ENCODE data around the gene NR0B2. TPM values are rescaled to one million over a fixed set of nuclear protein-coding genes. Genes with fewer than 3 reads are reported as not detected.

NR0B2 gene
- total RNA-seq, 1 donor from 2014 or later = not detected

DNA sequence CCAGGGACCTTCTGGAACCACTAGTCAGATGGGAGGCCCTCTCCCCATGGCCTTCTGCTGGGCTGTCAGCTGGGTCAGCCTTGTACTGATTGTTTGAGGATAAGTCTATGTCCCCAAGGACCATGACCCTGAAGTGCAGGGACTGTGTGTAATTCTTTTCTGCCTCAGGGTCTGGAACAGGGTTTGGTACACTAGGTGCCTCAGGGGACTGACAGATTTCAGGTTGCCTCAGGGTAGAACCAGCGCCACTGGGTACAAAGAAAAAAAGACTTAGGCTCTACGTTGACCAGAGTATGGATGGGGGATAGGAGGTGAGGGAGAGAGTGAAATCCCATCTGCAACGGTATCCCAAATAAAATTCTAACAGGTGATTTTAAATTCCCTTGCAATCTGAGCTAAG is 43.5 kb upstream of the NR0B2 start:
- Histone ChIP-seq H3K4me3 (ENCODE audit: insufficient read depth, low read depth, low read length) (no peak overlapping the region), H2AFZ (ENCODE audit: low read depth, low read length) (no peak overlapping the region), H3K4me2 (ENCODE audit: low read length) (no peak overlapping the region), H3K9me3 (ENCODE audit: insufficient read depth, low read depth, low read length) (no peaks in the 10 kb centered on the region), H3K79me2 (ENCODE audit: insufficient read depth, low read length) (no peaks in the 10 kb centered on the region), H3K27me3 (ENCODE audit: insufficient read depth, low read length) (peaks cover 26% of the 10 kb centered on the region), H3K4me1 (ENCODE audit: insufficient read depth, low read length) (peaks cover 5% of the 10 kb centered on the region), H4K20me1 (ENCODE audit: insufficient read depth, low read length) (no peaks in the 10 kb centered on the region), H3K27ac (ENCODE audit: low read depth, low read length) (no peak overlapping the region), H3K36me3 (ENCODE audit: insufficient read depth, low read length) (no peaks in the 10 kb centered on the region), H3K9ac (ENCODE audit: low read length) (no peak overlapping the region)
- Mint-ChIP-seq H3K4me3 (ENCODE audit: unreplicated experiment) (no peak overlapping the region), H3K4me1 (ENCODE audit: low read depth, unreplicated experiment) (no peaks in the 10 kb centered on the region), H3K27me3 (ENCODE audit: low read depth, unreplicated experiment) (peaks cover 20% of the 10 kb centered on the region), H3K9me3 (ENCODE audit: unreplicated experiment) (peaks cover 5% of the 10 kb centered on the region), H3K27ac (ENCODE audit: unreplicated experiment) (no peak overlapping the region), H3K36me3 (ENCODE audit: low read depth, unreplicated experiment) (peaks cover 11% of the 10 kb centered on the region)
- no peak for FAIRE-seq
- TF ChIP-seq EZH2 (IDR thresholded peaks at IDR 0.05; ENCODE audit: insufficient read depth, low read length) = no peak
- TF ChIP-seq, protein P1, sequence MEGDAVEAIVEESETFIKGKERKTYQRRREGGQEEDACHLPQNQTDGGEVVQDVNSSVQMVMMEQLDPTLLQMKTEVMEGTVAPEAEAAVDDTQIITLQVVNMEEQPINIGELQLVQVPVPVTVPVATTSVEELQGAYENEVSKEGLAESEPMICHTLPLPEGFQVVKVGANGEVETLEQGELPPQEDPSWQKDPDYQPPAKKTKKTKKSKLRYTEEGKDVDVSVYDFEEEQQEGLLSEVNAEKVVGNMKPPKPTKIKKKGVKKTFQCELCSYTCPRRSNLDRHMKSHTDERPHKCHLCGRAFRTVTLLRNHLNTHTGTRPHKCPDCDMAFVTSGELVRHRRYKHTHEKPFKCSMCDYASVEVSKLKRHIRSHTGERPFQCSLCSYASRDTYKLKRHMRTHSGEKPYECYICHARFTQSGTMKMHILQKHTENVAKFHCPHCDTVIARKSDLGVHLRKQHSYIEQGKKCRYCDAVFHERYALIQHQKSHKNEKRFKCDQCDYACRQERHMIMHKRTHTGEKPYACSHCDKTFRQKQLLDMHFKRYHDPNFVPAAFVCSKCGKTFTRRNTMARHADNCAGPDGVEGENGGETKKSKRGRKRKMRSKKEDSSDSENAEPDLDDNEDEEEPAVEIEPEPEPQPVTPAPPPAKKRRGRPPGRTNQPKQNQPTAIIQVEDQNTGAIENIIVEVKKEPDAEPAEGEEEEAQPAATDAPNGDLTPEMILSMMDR (IDR thresholded peaks at IDR 0.05; ENCODE audit: insufficient read depth, low read depth, low read length) = no peak
- no peak for DNase-seq (ENCODE audit: low read depth)

DNA sequence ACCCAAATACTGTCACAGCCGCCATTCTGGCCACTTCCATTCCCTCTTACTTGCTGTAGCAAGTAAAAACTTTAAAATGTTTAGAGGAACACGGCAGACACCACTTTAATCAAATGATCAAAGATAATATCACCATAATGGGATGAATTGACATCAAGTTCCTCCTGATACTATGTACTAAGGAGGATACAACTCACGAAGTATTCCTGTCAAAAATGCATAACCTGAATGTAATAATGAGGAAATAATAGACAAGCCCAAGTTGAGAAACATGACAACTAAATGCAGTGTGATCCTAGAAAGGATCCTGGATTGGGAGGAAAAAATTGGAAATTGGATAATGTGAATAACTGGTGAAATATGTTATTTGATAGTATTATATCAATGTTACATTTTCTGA is 42.5 kb upstream of the NR0B2 start:
- DNase-seq (ENCODE audit: low read depth) (no peak), FAIRE-seq (no peak)
- Mint-ChIP-seq H3K36me3 (ENCODE audit: low read depth, unreplicated experiment) (peaks cover 13% of the 10 kb centered on the region), H3K27ac (ENCODE audit: unreplicated experiment) (no peak overlapping the region), H3K4me3 (ENCODE audit: unreplicated experiment) (no peak overlapping the region), H3K9me3 (ENCODE audit: unreplicated experiment) (peaks cover 5% of the 10 kb centered on the region), H3K4me1 (ENCODE audit: low read depth, unreplicated experiment) (no peaks in the 10 kb centered on the region), H3K27me3 (ENCODE audit: low read depth, unreplicated experiment) (peaks cover 20% of the 10 kb centered on the region)
- Histone ChIP-seq H3K9ac (ENCODE audit: low read length) (no peak overlapping the region), H3K27me3 (ENCODE audit: insufficient read depth, low read length) (peaks cover 26% of the 10 kb centered on the region), H3K36me3 (ENCODE audit: insufficient read depth, low read length) (no peaks in the 10 kb centered on the region), H2AFZ (ENCODE audit: low read depth, low read length) (no peak overlapping the region), H3K27ac (ENCODE audit: low read depth, low read length) (no peak overlapping the region), H3K79me2 (ENCODE audit: insufficient read depth, low read length) (no peaks in the 10 kb centered on the region), H3K4me2 (ENCODE audit: low read length) (no peak overlapping the region), H4K20me1 (ENCODE audit: insufficient read depth, low read length) (no peaks in the 10 kb centered on the region), H3K9me3 (ENCODE audit: insufficient read depth, low read depth, low read length) (no peaks in the 10 kb centered on the region), H3K4me1 (ENCODE audit: insufficient read depth, low read length) (no peaks in the 10 kb centered on the region), H3K4me3 (ENCODE audit: insufficient read depth, low read depth, low read length) (no peak overlapping the region)
- no peak for TF ChIP-seq EZH2 (IDR thresholded peaks at IDR 0.05; ENCODE audit: insufficient read depth, low read length)
- TF ChIP-seq, protein P1 (IDR thresholded peaks at IDR 0.05; ENCODE audit: insufficient read depth, low read depth, low read length) = no peak

DNA sequence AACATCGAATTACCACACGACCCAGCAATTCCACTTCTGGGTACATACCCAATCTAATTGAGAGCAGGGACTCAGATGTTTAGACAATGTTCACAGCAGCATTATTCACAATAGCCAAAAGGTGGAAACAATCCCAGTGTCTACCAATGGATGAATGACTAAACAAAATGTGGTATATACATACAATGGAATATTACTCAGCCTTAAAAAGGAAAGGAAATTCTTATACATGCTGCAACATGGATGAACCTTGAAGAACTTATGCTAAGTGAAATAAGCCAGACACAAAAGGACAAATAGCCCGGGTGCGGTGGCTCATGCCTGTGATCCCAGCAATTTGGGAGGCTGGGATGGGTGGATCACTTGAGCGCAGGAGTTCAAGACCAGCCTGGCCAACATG is 39.6 kb upstream of the NR0B2 start:
- H3K27ac ChIP-seq (ENCODE audit: low read depth, low read length) = no peak overlapping the region
- Mint-ChIP-seq H3K36me3 (ENCODE audit: low read depth, unreplicated experiment) (peaks cover 24% of the 10 kb centered on the region), H3K4me3 (ENCODE audit: unreplicated experiment) (no peak overlapping the region), H3K27ac (ENCODE audit: unreplicated experiment) (no peak overlapping the region), H3K9me3 (ENCODE audit: unreplicated experiment) (peaks cover 7% of the 10 kb centered on the region), H3K27me3 (ENCODE audit: low read depth, unreplicated experiment) (peaks cover 5% of the 10 kb centered on the region), H3K4me1 (ENCODE audit: low read depth, unreplicated experiment) (peaks cover 2% of the 10 kb centered on the region)
- H2AFZ ChIP-seq (ENCODE audit: low read depth, low read length) = no peak overlapping the region
- H3K9me3 ChIP-seq (ENCODE audit: insufficient read depth, low read depth, low read length) = no peaks in the 10 kb centered on the region
- H3K79me2 ChIP-seq (ENCODE audit: insufficient read depth, low read length) = no peaks in the 10 kb centered on the region
- H3K9ac ChIP-seq (ENCODE audit: low read length) = no peak overlapping the region
- H3K4me3 ChIP-seq (ENCODE audit: insufficient read depth, low read depth, low read length) = no peak overlapping the region
- FAIRE-seq (no peak), DNase-seq (ENCODE audit: low read depth) (no peak)
- peaks cover under 1% of the 10 kb centered on the region for H3K27me3 ChIP-seq (ENCODE audit: insufficient read depth, low read length)
- no peaks in the 10 kb centered on the region for H3K36me3 ChIP-seq (ENCODE audit: insufficient read depth, low read length)
- H3K4me2 ChIP-seq (ENCODE audit: low read length) = no peak overlapping the region
- no peaks in the 10 kb centered on the region for H4K20me1 ChIP-seq (ENCODE audit: insufficient read depth, low read length)
- no peak for TF ChIP-seq EZH2 (IDR thresholded peaks at IDR 0.05; ENCODE audit: insufficient read depth, low read length)
- TF ChIP-seq, protein P1 (IDR thresholded peaks at IDR 0.05; ENCODE audit: insufficient read depth, low read depth, low read length) = no peak
- H3K4me1 ChIP-seq (ENCODE audit: insufficient read depth, low read length) = no peaks in the 10 kb centered on the region

Data from astrocyte (in vitro differentiated cells and primary cell).